Raji (cell line): Measurements from ENCODE around the gene PDF.

Experiments
- POLR2A ChIP-seq: IDR thresholded peaks from 2 replicates; pipeline ENCODE4 v1.6.1; 2011; ENCODE audit warnings: low read depth, low read length, control low read depth; ENCODE audit not compliant: insufficient read depth

Gene PDF, protein sequence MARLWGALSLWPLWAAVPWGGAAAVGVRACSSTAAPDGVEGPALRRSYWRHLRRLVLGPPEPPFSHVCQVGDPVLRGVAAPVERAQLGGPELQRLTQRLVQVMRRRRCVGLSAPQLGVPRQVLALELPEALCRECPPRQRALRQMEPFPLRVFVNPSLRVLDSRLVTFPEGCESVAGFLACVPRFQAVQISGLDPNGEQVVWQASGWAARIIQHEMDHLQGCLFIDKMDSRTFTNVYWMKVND

DNA sequence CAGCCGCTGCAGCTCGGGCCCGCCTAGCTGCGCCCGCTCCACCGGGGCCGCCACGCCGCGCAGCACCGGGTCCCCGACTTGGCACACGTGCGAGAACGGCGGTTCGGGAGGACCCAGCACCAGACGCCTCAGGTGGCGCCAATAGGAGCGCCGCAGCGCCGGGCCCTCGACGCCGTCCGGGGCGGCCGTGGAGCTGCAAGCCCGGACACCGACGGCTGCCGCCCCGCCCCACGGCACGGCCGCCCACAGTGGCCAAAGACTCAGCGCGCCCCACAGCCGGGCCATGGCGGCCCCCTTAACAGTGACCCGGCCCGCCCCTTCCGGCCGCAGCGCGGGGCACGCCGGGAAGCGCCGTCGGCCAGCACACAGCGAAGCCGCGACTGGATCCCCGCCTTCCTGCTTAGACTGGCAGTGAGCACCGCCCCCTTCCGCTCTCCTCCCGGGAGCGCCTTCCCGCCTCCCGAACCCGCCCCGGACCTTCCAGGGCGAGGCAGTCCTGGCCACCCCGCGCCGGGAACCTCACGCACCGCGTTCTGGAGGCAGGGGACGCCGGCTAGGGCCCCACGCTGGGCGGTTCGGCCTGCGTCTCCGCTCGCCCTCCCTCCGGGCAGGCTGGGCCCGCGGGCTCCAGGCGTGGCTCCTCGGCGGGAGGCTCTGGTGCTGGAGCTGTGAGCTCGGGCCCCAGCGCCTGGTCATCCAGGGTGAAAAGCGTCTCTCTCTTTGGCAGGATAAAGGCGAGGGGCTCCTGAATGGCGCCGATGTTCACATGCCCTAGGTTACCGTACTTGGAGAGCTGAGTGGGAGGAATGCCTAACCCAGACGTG is at the start of gene PDF:
PDF (minus strand) TSS at position 303 of the 824 bp plus-strand sequence; CDS start at position 285, 18 bp downstream.
- peak; percentile 85 for TF ChIP-seq POLR2A

DNA sequence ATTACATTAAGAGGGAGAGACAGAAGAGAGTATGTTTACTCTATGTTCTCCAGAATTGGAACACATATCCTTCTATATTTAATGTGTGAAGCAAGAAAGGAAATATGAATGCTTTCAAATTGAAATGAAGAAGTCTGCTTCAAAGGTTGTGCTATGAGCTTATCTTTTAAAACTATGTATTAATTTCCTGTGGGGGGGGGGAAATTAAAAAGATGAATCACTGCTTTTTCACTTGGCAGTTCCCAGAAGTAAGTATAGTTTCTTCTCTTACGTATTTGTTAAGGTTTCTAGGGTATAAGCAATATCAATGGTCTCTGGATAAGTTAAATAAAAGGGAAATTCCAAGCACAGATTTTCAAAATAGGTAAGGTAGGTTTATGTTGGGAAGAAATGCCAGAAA is 48.4 kb upstream of the PDF start:
- TF ChIP-seq POLR2A, result no peak

DNA sequence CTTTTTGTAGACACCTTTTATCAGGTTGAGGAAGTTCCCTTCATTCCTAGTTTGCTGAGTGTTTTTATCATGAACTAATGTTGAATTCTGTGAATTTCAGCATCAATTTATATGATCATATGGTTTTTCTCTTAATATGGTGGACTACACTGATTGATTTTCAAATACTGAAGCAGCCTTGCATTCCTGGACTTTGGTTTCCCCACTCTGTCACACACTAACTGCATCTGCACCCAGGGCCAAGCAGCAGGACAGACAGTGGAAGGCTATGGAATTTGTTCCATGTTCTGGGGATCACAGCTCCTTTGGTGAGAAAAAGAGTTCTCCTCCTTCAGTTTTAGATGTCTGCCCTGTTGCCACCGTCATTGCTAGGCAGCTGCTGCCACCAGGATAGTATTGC is 47.6 kb upstream of the PDF start:
- no peak for TF ChIP-seq POLR2A

DNA sequence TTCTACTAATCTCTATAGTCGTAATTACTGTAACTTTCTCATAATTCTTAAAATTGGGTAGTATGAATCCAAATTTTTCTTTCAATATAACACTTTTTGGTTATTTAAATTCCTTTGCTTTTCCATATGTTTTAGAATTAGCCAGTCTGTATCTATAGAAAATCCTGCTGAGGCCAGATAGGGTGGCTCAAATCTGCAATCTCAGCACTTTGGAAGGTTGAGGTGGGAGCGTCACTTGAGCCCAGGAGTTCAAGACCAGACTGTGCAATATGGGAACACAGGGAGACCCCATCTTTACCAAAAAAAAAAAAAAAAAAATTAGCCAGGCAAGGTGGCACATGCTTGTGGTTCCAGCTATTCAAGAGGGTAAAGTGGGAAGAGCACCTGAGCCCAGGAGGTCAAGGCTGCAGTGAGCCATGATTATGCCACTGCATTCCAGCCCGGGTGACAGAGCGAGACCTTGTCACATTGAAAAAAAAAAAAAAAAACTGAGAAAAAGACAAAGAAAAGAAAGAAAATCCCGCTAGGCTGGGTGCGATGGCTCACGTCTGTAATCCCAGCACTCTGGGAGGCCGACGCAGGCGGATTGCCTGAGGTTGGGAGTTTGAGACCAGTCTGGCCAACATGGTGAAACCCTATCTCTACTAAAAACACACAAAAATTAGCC is 46.1 kb upstream of the PDF start:
- TF ChIP-seq POLR2A, result no peak

DNA sequence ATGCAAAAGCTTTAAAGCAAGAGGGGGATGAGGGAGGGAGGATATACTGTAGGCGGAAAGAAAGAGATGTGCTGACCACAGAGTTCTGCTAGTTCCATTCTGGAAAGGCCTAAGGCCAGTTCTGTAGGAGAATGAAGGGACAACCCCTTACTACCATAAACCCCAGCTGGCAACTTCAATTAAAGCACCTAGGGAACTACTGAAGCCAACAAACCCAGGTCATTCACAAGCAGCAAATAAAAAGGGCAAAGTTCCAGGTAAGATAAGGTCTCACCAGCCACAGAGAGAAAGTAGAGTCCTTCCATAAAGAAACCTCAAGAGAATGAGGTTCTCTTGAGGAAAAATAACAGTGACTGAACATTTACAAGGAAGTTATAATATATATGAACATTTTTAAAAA is 42.6 kb upstream of the PDF start:
- TF ChIP-seq POLR2A, result no peak

DNA sequence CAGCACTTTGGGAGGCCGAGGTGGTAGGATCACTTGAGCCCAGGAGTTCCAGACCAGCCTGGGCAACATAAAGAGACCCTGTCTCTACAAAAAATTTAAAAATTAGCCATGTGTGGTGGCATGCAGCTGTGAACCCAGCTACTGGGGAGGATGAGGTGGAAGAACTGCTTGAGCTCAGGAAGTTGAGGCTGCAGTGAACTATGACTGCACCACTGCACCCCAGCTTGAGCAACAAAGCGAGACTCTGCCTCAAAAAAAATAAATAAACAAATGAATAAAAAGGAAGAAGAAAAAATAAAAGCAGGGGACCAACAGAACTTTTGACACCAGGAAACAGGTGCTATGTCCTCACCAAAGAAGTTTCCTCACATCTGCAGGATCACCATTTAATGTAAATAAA is 41.2 kb upstream of the PDF start:
- peak; percentile 40; the same call in 1 of the 2 replicates for TF ChIP-seq POLR2A

DNA sequence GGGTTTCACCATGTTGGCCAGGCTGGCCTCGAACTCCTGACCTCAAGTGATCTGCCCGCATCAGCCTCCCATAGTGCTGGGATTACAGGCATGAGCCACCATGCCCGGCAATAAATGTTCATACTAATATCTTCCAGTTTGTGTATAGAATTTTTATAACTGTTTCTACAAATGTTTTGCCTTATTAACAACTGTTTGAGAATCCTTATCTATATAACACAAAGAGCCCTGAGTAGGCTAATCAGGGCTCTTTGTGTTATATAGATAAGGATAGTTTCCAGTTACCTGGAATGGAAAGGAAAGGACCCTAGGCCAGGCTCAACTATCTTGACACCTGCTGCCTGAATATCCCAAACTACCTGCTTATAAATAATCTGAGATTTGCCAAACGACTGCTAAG is 38.5 kb upstream of the PDF start:
- TF ChIP-seq POLR2A, result no peak

DNA sequence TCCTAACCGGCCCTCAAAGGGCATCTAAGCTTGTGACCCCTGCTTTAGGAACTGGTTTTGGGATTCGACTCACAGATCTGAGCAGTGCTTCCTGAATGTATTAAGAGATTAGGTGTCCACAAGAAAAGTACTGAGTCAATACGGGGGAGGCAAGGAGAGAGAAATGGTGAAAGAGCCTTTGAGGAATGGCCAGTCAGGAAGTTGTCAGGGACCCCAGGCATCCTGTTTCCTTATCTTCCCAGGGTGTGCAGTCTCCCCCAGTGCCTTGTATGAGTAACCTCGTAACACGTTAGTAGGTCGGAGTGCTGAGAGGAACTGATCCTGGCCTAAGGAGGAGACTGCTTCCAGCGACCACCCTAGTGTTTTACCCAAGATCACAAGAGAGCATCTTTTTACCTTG is 37.6 kb upstream of the PDF start:
- TF ChIP-seq POLR2A, result no peak

DNA sequence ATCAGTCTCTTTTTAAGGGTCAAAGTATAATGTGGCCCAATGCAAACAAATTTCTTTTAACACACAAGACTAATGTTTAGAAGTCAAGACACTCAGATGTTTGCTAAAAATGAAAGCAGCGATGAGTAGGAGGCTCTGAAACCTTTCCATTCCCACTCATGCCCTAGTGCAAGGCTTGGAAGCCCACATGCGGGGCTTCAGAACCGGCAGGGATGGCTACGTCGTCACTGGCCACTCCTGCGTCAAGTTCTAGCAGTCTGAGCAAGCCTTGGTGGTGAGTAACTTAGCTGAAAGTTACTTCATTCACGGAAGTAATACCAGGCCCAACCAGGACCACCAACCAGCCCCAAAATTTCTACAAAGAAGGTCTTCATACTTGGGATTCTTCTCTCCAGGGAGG is 36.0 kb upstream of the PDF start:
- no peak for TF ChIP-seq POLR2A

DNA sequence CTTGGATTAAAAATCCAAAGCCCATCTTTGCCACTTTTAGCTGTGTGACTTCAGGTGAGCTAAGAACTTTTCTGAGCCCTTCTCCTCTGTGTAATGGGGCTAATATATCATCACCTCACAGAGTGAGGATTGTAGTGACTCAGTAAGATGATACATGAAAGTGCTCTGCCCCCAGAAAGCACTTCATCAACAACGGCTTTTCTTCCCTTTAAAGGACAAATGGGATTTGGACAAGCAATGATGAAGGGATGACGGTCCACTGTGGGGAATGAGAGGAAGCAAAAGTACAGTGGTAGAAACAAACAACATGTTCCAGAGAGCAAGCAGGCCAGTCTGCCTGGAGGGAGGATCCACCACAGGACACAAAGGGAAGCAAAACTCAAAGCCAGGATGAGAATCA is 35.5 kb upstream of the PDF start:
- TF ChIP-seq POLR2A, result no peak

DNA sequence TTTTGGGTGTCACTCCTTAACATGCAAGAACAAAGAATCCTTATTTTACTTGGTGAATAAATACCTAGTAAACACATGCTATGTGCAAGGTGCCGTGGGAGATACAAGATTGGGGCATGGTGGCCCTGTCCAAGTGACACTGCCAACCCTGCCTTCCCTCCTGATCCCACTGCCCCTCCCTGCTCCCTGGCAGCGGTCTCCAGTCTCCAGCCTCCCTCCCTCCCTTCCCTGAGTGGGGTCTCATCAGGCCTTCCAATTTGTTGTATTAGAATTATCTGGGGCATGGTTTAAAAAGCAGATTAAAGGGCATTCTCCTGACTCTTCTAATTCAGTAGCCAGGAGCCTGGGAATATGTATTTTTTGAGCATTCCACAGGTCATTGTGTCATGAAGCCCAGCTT is 33.7 kb upstream of the PDF start:
- TF ChIP-seq POLR2A, result no peak

DNA sequence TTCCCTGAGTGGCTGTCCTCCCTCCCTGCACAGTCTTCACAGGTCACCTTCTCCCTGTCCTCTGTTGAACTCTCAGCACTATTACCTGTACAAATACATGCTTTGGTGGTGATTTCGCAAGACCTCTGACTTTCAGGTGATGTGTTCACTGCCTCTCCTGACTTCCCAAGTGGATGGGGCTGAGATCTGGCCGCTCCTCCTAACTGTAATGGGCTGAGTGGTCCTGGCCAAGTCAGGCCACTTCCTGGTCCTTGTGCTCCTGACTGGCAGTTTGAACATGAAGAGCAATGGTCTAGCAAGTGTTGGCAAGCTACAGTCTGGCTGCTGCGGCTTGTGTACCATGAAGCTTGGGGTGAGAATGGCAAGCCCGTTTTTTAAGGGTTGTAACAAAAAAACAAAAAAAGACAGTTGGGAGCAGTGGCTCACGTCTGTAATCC is 32.9 kb upstream of the PDF start:
- no peak for TF ChIP-seq POLR2A

DNA sequence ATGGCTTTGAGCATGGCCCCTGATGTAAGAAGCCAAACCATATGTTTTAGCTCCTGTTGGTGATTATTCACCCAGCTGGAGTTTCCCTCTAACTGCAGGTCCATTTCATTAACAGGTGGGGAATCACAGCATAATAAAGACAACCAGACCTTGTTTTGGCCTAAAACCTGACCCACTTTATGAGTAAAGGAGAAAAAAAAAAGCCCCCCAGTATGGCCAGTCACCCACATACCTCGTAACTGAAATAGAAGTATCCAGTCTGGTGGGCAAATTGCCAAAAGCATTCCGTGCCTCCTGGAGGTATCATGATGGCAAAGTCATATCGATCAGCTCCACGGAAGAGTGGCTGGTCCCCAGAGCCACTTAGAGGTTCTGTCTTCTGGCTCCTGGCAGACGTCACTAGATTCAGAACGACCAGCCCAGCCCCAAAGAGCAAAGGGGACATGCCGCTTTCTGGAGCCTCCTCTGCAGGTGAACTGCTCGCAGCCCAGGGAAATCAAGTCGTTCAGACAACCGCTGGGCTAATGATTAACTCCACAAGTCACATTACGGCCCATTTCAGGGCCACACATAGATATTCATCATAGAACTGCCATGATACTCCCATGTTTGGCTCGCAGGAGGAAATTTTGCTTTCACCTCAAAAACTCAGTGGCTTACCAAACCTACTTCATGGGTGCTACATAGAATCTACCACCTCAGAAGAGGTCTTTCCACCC is 21.1 kb upstream of the PDF start, which contains the start of gene TMED6:
TMED6 (minus strand) TSS at position 478 of the 719 bp plus-strand sequence; CDS start at position 445, 33 bp downstream.
- TF ChIP-seq POLR2A, result no peak

DNA sequence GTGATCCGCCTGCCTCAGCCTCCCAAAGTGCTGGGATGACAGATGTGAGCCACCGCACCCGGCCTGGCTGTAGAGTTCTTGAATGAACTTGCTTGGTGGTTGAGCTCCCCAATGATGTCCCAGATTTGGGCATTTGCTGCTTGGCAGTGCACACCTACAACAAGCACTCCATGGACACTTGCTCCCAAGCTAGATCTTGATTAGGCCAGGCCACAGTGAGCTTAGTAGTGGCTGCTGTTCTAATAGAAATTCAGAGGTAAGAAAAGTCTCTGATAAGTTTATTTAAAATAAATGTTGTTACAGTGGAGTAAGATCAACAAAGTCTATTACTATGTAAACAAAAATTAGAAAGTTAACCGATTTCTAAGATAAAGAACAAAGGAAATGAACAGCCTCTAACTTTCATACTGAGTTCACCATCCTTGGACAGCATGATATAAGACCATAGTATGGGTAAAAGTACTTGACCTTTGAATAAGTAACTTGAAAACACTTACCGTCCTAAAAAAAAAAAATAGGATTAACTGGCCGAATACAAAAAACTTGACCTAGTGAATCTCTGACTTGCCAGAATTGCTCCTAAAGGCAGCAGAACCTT is 20.2 kb upstream of the PDF start:
- TF ChIP-seq POLR2A, result no peak

DNA sequence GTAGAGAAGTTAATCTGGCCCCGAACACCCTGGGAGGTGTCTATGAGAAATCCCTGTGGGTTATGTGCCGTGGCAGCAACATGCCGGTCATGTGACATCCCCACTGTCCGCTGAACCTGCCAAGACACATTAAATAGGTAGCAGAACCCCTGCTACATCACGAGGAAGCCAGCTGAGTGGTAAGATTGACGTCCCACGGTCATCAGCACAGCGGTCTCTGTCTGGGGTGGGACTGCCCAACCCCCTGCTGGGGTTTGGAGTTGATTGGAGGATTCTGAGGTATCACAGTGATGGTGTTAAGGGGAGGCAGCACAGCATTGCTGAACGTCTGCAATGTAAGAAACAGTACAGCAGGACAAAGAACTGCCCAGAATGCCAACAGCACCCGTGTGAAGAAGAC is 19.1 kb upstream of the PDF start:
- no peak for TF ChIP-seq POLR2A
